ENCODE measurements around the gene FBXW9. TPM values are rescaled to one million over a fixed set of nuclear protein-coding genes. Genes with fewer than 3 reads are reported as not detected.

FBXW9 gene
- total RNA-seq, 1 donor from 2014 or later = 7.6 TPM

GRCh38 chr19:12641456-12641855 lies 55.0 kb downstream of the FBXW9 start:
- intact Hi-C loops (cut with DNase I) = no loop called here
- H3K36me3 ChIP-seq = no peaks in the 10 kb centered on the region
- H3K27me3 ChIP-seq = no peaks in the 10 kb centered on the region
- H3K4me1 ChIP-seq = peaks cover 0 to 7% of the 10 kb centered on the region in 2 donors
- H3K27ac ChIP-seq = no peak overlapping the region
- DNase-seq (ENCODE audit: low spot score in 2 of 2) = no peak
- TF ChIP-seq, protein P1, sequence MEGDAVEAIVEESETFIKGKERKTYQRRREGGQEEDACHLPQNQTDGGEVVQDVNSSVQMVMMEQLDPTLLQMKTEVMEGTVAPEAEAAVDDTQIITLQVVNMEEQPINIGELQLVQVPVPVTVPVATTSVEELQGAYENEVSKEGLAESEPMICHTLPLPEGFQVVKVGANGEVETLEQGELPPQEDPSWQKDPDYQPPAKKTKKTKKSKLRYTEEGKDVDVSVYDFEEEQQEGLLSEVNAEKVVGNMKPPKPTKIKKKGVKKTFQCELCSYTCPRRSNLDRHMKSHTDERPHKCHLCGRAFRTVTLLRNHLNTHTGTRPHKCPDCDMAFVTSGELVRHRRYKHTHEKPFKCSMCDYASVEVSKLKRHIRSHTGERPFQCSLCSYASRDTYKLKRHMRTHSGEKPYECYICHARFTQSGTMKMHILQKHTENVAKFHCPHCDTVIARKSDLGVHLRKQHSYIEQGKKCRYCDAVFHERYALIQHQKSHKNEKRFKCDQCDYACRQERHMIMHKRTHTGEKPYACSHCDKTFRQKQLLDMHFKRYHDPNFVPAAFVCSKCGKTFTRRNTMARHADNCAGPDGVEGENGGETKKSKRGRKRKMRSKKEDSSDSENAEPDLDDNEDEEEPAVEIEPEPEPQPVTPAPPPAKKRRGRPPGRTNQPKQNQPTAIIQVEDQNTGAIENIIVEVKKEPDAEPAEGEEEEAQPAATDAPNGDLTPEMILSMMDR (IDR thresholded peaks at IDR 0.05) = no peak
- H3K9me3 ChIP-seq = no peaks in the 10 kb centered on the region
- H3K4me3 ChIP-seq = no peak overlapping the region

DNA sequence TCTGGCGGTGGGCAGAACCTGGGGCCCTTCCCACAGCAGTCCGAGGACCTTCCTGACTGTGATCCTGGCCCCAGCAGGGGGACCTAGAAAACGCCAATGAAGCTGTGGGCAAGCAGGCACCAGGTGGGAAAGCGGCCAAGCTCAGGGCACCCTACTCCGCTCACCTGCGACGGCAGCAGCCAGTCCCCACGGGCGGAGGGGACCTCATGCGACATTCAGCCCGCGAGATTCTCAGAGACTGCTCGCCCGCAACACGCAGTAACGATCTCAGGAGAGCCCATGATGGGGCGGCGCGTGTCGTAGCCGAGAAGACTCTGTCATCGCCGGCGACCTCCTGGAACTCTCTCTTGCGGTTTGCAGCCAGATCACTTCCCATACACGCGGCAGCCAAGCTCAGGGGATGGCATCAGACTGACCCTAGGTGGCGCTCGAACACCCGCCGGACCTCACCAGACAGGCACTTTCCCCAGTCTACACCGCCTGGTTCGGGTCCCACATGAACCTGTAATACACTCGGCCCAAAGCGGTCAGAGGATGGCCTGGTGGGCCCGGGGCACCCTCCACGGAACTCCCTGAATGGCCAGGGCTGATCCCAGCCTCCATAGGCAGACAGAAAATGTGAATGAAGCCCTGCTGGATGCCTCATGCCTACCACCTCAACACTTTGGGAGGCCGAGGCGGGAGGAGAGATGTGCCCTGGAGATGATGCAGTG lies 56.4 kb downstream of the FBXW9 start:
- TF ChIP-seq, protein P1 (IDR thresholded peaks at IDR 0.05) = peak; percentile 40 to 87 (median 68)
- Histone ChIP-seq H3K36me3 (no peaks in the 10 kb centered on the region), H3K27ac (no peak overlapping the region), H3K9me3 (no peaks in the 10 kb centered on the region), H3K27me3 (no peaks in the 10 kb centered on the region), H3K4me3 (peak overlapping the region; percentile 10 to 52), H3K4me1 (peaks cover 0 to 7% of the 10 kb centered on the region in 2 donors)
- intact Hi-C loops (cut with DNase I) = no loop called here
- DNase-seq (ENCODE audit: low spot score in 2 of 2) = peak; percentile 56 to 91

Other genes with a start within 250 kb of the FBXW9 start
- gene ZNF709, start 211.8 kb downstream of the FBXW9 start, total RNA-seq = 3.4 TPM
- gene ZNF564, start 145.1 kb downstream of the FBXW9 start, total RNA-seq = 2.6 TPM
- gene ZNF490, start 85.8 kb downstream of the FBXW9 start, total RNA-seq = 27.8 TPM
- gene ZNF791, start 85.7 kb downstream of the FBXW9 start, total RNA-seq = 6.9 TPM
- gene MAN2B1, start 29.9 kb downstream of the FBXW9 start, total RNA-seq = 36.3 TPM
- 12.0 TPM for gene WDR83, start 29.8 kb downstream of the FBXW9 start, total RNA-seq
- 160 TPM for gene DHPS, start 14.8 kb downstream of the FBXW9 start, total RNA-seq
- not detected for gene GNG14, start 8.6 kb downstream of the FBXW9 start, total RNA-seq
- 82.6 TPM for gene TNPO2, start 27.3 kb upstream of the FBXW9 start, total RNA-seq
- 338 TPM for gene TRIR, start 38.1 kb upstream of the FBXW9 start, total RNA-seq
- 43.6 TPM for gene GET3, start 40.9 kb upstream of the FBXW9 start, total RNA-seq
- gene BEST2, start 55.2 kb upstream of the FBXW9 start, total RNA-seq = not detected
- 58.5 TPM for gene HOOK2, start 78.9 kb upstream of the FBXW9 start, total RNA-seq
- gene JUNB, start 94.9 kb upstream of the FBXW9 start, total RNA-seq = 3,581 TPM
- 259 TPM for gene PRDX2, start 105.2 kb upstream of the FBXW9 start, total RNA-seq
- not detected for gene THSD8, start 105.4 kb upstream of the FBXW9 start, total RNA-seq
- 3.4 TPM for gene RNASEH2A, start 110.0 kb upstream of the FBXW9 start, total RNA-seq
- not detected for gene RTBDN, start 137.9 kb upstream of the FBXW9 start, total RNA-seq
- 2.0 TPM for gene MAST1, start 141.9 kb upstream of the FBXW9 start, total RNA-seq
- gene DNASE2, start 184.8 kb upstream of the FBXW9 start, total RNA-seq = 76.8 TPM
- gene KLF1, start 190.6 kb upstream of the FBXW9 start, total RNA-seq = not detected
- gene GCDH, start 194.5 kb upstream of the FBXW9 start, total RNA-seq = 20.6 TPM
- not detected for gene SYCE2, start 222.7 kb upstream of the FBXW9 start, total RNA-seq
- 21.3 TPM for gene FARSA, start 237.1 kb upstream of the FBXW9 start, total RNA-seq
- 297 TPM for gene CALR, start 242.0 kb upstream of the FBXW9 start, total RNA-seq
- 146 TPM for gene RAD23A, start 249.2 kb upstream of the FBXW9 start, total RNA-seq

Data from ascending aorta (tissue), 2 donors.